CD4-positive, alpha-beta T cell treated with Interleukin-1 beta for 1 hour (primary cell): ENCODE results near the gene MTAP.
A peak's percentile ranks its signal among the peaks of the same experiment; 100 is the strongest.

Source experiments
- DNase-seq, 2 donors: peaks; one replicate each; pipeline ENCODE4 v3.0.0-alpha.2; 2020 to 2022

Gene MTAP

DNA sequence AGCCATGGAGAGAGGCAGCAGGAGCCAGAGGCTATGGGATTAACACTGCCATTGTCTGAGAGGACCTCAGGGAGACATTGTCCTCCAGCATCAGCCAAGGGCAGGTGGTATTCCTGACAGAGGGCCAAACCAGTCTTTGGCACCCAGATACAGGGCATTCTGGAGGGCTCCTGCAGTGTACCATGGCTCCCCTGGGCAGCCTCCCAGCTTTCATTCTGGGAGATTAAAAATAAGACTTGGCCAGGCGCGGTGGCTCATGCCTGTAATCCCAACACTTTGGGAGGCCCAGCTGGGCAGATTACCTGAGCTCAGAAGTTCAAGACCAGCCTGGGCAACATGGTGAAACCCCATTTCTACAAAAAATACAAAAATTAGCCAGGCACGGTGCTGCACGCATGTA, 4.2 kb downstream of the MTAP start:
- DNase-seq, result no peak

DNA sequence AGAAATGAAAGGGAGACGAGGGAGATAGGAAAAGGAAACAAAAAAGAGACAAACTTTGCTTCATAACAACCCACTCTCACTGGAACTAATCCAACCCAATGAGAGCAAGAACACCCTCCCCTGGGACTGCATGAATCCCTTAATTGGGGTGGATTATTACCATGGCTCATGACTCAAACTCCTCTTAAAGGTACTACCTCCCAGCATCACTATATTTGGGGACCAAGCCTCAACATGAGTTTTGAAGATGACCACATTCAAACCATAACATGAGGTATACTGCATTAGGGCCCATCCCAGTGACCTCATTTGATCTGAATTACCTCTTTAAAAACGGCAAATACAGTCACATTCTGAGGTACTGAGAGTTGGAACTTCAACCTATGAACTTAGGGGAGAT, 8.0 kb downstream of the MTAP start:
- DNase-seq, result no peak

DNA sequence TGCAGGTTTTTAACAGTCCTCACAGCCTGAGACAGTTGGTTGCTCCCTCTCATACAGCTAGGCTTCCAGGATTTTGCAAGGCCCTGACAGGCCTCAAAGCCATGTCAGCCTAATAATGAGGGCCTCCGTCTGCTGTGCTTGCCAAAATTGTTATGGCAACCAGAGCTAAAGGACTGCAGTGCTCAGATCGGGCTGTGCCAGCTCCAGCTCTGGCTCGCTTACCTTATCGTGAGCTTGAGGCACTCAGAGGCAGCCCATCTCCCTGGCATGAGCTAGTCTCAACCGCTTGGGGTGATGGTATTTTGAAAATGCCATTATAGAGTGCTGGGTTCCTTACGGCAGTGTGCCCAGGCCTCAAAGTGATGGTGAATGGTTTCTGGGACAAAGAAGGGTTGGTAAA, 8.4 kb downstream of the MTAP start:
- DNase-seq, result no peak

DNA sequence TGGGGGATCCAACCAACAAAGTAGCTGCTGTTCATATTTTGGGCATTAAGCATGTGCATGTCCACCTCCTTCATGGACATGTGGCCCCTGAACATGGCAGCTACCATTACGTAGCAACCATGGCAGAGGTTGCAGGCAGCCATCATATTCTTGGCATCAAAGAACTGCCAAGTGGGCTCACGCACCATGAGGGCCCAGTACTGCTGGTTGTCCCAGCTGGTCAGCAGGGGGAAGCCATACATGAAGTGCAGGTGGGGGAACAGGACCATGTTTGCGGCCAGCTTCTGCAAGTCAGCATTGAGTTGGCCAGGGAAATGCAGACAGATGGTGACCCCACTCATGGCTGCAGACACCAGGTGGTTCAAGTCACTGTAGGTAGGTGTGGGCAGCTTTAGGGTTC, 9.5 kb downstream of the MTAP start:
- DNase-seq, result no peak

DNA sequence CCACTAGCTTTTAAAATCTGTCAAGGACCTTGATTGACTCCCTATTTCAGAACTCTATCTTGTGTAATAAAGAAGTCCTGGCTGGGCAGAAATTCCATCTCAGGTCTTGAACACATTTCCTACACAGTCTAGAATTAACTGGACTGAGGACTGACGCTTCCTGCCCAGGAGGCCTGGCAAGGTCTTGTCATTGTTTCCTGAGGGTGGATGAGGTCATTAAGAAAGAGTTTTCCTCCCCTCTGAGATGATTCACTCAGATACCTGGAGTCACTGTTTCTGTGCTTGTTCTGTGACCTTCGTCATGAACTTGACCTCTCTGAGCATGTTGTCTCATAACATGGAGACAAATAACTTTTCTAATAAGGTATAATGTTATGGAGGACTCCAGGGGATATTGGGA, 10.0 kb downstream of the MTAP start:
- no peak for DNase-seq

DNA sequence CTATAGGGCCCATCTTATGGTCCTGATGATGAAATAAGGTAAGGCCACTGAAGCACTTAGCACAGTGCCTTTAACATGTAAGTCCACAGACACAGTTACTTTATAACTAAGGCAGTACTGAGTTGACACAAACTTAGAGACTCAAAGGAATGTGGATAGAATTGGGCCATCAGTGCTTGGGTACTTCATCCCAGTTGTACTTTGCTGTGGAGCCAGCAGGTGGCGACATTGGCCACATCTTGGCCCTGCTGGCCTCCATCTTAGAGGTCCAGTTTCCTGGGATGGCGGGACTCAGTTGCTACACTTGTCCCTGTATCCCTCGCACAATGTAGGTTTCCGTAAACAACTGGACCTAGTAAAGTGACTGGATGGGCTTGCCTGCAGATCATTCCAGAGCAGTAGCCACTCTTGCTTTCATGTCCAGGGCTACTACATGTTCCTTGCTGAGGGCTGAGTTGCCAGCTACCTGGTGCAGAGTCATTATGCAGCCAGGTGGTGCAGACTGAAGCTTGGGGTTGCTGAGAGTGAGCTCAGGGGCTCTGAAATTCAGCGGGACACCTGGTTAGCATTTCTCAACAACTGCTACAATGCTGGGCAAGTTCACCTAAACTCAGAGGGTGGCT, 10.6 kb downstream of the MTAP start:
- peak; percentile 61 to 74 for DNase-seq

DNA sequence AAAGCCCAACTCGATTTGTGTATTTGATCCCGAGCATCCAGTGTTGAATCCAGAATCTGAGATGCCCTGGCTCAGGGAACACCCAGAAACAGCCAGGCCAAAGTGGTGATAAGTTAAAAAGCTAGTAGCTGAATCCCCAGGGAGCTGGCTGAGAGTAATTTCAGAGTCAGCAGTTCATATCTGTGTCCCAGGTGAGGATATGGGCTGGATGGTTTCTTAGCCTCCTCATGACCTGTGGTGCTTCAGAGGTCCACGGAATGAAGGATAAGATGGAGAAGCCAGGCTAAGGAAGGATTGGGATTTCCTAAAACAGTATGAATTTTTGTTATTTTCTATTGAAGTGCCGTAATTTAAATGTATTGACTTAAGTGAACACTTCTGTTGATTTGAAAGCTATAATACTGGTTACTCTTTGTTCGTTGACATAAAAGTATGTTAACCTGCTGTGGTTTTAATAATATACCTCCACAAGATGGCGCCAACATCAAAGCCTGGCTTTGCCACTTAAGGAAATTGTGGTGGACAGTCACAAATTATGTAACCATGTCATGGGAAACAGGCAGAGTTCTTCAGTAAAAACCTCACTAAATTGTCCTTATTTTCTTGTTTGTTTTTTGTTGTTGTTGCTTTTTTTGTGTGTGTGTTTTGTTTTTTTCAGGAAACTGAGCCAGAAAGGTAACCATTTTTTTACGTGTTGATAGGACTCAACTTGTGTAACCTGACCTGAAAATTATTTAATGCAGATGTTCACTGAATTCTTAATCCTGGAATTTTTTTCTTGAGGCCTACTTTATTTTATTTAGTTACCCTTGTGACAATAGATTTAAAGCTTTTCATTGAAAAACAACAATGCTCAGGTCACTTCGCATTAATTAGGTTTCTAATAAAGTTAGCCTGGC, 11.4 kb downstream of the MTAP start:
- DNase-seq, result peak; percentile 58 to 87

DNA sequence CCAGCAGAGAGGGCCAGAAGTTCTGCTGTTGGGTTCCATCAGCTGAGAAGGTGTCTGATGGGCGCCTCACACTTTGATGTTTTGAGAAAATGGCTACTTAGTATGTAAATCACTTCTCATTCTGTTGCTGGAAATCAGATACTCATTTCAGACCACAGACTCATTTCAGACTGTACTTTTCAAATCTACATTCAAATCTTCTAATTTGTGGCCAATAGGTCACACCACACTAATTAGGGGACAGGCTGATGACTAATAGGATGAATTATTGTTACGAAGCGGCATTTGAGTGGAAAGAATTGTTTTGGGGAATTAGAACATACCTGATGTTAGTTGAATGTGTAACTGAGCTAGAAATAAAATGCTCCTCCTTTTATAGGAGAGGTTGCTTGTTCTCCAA, 13.2 kb downstream of the MTAP start:
- DNase-seq, result no peak

DNA sequence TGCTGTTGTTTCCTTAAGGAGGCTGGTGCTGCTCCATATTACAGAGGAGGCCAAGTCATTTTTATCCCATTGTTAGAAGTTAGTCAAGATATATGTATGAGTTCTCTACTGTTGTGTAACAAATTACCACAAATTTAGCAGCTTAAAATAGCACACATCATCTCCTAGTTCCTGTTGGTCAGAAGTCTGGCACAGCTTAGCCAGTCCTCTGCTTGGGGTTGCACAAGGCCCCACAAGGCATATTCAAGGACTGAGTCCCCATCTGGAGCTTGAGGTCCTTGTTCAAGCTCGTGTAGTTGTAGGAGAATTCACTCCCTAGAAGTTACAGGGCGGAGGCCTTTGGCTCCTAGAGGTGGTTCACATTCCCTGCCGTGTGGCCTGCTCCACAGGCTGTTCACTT, 14.7 kb downstream of the MTAP start:
- DNase-seq, result peak in 1 of 2 donors; percentile 35

DNA sequence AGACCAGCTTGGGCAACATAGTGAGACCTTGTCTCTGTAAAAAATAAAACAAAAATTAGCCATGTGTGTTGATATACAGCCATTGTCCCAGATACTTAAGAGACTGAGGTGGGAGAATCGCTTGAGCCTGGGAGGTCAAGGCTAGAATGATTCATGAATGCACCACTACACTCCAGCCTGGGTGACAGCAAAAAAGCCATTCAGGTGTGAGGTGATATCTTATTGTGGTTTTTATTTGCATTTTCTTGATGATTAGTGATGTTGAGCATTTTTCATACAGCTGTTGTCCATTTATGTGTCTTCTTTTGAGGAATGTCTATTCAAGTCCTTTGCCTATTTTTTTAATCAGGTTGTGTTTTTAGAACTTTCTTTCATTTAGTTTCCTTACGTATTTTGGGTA, 23.2 kb downstream of the MTAP start:
- DNase-seq, result no peak

DNA sequence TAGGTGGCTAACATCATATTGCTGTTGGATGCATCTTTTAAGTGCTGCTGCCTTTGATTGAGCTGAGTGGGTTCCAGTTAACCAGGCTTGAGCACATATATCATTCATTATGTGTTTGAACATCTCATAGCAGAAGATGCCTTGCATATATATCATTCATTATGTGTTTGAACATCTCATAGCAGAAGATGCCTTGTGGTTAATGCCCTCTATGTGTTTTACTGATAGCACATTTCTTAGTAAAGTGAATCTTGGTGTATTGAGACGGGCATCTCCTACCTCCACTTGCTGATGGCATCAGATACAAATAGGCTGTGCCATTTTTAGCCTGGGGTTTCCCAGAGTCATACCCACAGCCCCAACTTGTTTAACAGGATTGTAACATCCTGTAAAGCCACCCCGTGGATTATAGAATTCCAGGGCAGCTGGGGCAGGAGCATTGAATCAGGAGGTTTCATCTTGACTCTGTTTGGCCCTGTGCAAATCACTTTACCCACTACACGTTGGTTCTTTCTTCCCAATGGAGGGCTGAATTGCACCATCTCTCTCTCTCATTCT, 26.5 kb downstream of the MTAP start:
- no peak for DNase-seq

DNA sequence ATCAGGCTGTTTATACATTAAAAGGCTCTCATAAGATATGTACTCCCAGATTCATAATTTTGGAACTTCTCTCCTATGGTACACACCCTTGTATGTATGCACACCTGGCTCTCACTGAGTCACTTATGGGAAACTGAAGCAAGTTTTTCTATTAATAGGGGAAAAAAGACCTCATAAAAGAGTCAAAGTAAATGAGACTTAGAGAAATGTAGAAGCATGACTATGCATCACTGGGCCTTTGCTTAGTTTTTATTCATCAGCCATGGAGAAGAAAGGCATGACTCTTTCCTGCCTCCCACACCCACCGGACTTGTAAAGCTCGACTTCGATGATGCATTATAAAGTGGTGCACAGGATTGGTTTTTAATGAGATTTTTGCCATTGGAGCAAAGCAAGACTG, 28.2 kb downstream of the MTAP start:
- no peak for DNase-seq

DNA sequence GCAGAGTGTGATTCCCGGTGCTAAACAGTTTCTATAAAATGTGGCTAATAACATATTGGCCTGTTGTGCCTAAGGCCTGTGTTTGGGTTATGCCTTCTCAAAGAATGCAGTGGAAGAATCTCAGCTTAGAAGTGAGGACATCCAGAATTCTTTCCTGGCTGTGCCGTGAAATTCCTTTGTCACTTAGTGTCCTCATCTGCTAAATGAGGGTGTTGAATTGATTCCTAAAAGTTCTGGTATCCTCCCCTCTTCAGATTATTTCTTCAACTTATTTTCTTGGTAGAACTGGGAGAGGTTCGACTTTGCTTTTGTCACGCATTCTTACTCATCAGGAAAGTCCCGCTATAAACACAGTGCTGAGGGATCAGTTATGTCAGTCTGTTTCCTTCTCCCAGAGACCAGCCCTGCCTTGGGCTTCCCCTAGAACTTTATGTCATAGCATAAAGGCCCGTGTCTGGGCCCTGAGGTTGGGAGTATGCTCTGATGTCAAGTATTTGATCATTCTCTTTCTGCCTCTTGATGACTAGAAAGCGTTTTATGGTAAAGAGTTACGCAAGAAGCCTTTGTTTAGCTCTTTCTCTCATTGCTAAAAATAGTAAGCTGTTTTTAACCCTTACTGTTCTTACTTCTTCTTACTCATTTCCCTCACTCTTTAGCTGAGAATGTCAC, 29.5 kb downstream of the MTAP start:
- DNase-seq, result peak in 1 of 2 donors; percentile 68

DNA sequence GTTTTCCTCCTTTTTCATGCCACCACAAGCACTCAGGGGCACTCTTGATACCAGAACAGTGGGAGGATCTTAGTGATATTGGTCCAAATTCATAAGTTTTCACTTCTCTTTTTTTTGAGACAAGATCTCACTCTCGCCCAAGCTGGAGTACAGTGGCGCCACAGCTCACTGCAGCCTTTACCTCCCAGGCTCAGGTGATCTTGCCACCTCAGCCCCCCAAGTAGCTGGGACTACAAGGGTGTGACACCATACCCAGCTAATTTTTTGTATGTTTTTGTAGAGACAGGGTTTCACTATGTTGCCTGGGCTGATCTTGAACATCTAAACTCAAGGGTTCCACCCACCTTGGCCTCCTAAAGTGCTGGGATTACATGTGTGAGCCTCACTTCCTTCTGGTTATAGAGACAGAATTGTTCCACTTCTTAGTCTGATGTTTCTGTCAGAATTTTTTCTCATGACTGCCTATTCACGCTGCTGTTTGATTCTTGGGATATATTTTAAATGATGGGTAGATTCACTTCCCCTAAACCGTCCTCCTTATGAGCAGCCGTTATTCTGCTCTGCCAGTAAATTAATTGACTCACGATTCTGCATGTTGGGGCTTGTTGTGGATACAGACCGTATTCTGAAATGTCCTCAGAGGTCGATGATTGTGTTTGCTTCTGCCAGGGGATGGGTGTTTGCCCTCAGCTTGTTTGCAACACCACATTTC, 30.8 kb downstream of the MTAP start:
- peak in 1 of 2 donors; percentile 41 for DNase-seq

DNA sequence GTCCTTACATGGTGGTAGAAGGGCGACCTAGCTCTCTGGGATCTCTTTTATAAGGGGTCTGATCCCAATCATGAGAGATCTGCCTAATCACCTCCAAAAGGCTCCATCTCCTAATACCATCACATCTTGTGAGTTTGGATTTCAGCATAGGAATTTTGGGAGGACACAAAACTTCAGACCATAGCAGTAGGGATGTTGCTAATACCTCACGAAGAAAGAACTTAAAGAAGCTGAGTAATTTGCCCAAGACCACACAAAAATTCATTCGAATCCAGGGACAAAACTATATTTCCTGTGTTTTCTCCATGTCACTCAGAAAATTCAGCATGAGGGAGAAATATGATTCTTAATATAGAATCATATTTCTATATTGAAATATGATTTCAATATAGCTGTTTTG, 32.7 kb downstream of the MTAP start:
- no peak for DNase-seq

DNA sequence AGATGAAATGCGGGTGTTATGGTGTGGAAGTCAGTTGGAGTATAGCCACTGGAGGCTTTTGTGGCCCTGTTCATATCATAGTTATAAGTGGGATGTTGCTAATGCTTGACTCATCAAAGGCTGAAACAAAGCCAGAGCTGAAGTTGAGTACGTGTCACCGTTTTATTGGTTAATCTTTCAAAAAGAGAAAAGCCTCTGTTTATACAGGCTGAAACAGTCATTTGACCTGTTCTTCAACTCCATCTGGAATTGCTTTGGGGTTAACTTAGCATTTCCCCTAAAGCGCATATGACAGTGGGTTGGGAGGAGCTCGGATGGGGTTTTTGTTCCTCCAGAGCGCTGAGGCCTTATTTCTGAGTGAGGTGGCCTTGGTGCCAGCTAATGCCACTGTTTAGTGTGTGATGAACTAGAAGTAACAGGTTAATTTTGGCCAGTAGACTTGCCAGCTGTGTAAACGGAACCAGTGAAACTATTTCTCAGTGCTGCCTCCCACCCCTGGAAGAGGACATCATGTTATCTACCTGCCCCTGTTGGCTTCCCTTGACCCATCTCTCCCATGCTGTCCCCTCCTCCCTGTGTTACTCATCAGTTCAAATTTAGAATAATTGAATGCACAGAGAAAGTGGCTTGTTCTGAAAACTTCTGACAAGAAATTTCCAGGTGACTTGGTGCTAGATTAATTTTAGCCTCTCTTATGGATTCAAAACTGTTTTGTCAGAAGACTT, 34.2 kb downstream of the MTAP start:
- DNase-seq, result no peak

DNA sequence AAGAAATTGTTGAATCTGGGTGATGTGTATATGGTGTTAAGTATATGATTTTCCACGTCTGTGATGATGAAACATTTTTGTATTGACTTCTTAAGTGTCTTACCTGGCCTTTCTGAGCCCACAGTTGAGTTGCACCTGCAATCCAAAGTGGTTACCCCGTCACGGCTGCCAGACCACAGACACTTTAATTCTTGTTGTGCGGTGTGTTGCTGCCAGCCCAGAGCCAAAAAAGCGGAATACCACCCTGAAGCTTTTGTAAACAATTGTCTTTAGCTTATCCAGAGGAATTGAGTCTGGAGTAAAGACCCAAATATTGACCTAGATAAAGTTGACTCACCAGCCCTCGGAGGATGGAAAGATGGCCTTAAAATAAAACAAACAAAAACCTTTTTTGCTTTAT, 35.1 kb downstream of the MTAP start:
- DNase-seq, result no peak

DNA sequence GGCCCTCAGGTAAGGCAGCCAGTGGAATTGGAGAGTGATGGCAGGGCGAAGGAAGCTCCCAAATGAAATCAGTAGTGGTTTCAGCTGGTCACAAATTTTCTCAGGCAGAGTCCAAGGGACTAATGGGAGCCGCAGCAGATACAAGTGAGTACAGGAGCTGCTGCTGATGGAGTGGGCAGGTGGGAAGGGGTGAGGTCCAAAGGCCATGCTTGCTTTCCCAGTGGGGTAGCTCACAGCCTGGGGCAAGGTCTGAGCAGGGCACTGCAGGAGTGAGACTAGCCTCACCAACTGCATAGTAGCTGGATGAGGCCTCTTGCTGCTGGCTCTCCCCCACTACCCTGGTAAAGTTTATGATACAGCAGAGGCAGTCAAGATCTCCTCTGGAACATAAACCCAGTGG, 38.2 kb downstream of the MTAP start:
- no peak for DNase-seq

DNA sequence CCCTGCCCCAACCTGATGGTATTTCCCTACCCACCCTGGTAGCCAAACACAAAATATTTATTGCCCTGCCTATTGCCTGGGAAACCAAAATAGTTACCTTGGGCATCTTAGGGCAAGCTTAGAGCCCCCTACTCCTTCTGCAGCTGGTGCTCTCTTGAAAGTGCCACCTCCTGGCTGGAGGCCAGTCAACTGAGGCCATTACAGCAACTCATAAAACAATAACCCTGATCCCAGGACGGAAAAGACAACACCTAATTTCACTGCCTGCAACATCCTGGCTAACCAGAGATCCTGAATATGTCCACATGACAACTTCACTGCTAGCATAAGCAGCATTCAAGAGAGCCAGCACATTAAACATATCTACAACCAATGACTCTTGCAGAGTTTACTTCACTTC, 38.7 kb downstream of the MTAP start:
- no peak for DNase-seq

DNA sequence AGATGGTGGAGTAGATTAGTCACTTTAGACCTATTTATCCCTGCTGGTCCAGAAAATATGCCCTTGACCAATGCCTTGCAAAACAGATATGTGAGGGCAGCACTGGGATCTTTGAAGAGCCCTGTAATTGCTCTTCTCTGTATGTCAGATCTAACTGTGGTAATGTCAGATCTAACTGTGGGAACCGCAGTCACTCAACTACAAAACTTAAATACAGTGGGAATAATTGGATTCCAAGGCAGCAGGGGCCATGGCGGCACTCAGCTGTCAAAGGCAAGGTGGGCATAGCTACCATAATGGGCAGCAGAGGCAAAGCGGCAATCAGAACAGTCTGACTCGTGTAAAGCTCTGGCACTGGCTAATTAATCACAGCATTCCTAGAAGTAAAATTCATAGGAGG, 46.2 kb downstream of the MTAP start:
- no peak for DNase-seq

DNA sequence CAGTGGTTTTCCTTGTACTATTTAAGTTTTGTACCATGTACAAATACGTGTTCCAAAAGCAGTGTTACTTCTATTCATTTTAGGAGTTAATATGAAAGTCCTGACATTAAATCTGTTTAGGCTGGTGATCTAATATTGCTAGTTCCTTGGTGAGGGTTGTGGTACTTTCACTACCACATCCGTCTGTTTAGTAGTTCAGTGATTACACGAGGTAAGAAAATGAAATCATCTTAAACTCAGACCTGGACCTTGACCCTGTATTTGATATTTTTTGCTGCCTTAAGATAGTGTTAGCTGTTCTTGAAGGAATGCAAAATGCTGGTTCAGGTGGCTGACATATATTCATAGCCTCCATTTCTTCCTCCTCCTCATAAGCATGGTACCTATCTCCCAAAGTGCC, 50.3 kb downstream of the MTAP start:
- DNase-seq, result no peak

DNA sequence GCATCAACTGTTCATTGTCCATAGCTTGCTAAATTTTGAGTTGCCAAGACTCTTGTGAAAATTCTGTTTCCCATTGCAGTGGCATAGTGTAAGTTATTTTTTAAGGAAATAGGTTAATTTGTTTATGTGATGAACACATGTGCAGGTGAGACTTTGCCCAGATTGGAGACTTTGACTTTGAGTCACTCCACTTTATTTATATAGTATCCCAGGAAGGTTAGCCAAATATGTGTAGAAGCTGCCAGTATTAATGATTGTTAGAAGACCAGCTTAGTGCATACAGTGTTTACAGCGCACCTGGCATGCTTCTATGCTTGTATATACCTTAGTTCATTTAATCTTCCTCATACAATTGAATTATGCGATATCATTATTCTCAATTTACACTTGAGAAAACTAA, 51.0 kb downstream of the MTAP start:
- no peak for DNase-seq
